ENCODE measurements around the gene MTHFD1L.
"Not testable (repeated sequence)": the region's sequence is repeated elsewhere in the genome, so short reads cannot be mapped to it uniquely, and the experiment has no call there.

MTHFD1L gene

GRCh38 chr6:151123641-151124040 is 258.1 kb downstream of the MTHFD1L start:
- DNase-seq (ENCODE audit: low read depth) = not testable (repeated sequence)

GRCh38 chr6:151125242-151125641 is 259.7 kb downstream of the MTHFD1L start:
- DNase-seq (ENCODE audit: low read depth) = not testable (repeated sequence)

- not testable (repeated sequence) for DNase-seq (ENCODE audit: low read depth)
Measured at GRCh38 chr6:151125651-151126416, 260.3 kb downstream of the MTHFD1L start.

GRCh38 chr6:151126417-151126724 is 260.9 kb downstream of the MTHFD1L start:
- DNase-seq (ENCODE audit: low read depth) = not testable (repeated sequence)

GRCh38 chr6:151127133-151127798 is 261.8 kb downstream of the MTHFD1L start:
- not testable (repeated sequence) for DNase-seq (ENCODE audit: low read depth)

- DNase-seq (ENCODE audit: low read depth) = no peak
Measured at GRCh38 chr6:151128763-151129370, 263.4 kb downstream of the MTHFD1L start.

GRCh38 chr6:151130329-151130728 is 264.8 kb downstream of the MTHFD1L start:
- no peak for DNase-seq (ENCODE audit: low read depth)

- DNase-seq (ENCODE audit: low read depth) = no peak
Measured at GRCh38 chr6:151131324-151132007, 266.0 kb downstream of the MTHFD1L start.

- no peak for DNase-seq (ENCODE audit: low read depth)
Measured at GRCh38 chr6:151136141-151136755, 270.7 kb downstream of the MTHFD1L start.

- no peak for DNase-seq (ENCODE audit: low read depth)
Measured at GRCh38 chr6:151137542-151137941, 272.0 kb downstream of the MTHFD1L start.

- DNase-seq (ENCODE audit: low read depth) = no peak
Measured at GRCh38 chr6:151139524-151139923, 274.0 kb downstream of the MTHFD1L start.

- DNase-seq (ENCODE audit: low read depth) = no peak
Measured at GRCh38 chr6:151140767-151141166, 275.3 kb downstream of the MTHFD1L start.

GRCh38 chr6:151141685-151142084 is 276.2 kb downstream of the MTHFD1L start:
- DNase-seq (ENCODE audit: low read depth) = peak; percentile 48

GRCh38 chr6:151142676-151143075 is 277.2 kb downstream of the MTHFD1L start:
- DNase-seq (ENCODE audit: low read depth) = no peak

- no peak for DNase-seq (ENCODE audit: low read depth)
Measured at GRCh38 chr6:151143337-151143736, 277.8 kb downstream of the MTHFD1L start.

GRCh38 chr6:151143806-151144205 is 278.3 kb downstream of the MTHFD1L start:
- DNase-seq (ENCODE audit: low read depth) = no peak

GRCh38 chr6:151147118-151147832 is 281.8 kb downstream of the MTHFD1L start:
- DNase-seq (ENCODE audit: low read depth) = no peak

- no peak for DNase-seq (ENCODE audit: low read depth)
Measured at GRCh38 chr6:151148111-151148510, 282.6 kb downstream of the MTHFD1L start.

- no peak for DNase-seq (ENCODE audit: low read depth)
Measured at GRCh38 chr6:151149793-151150192, 284.3 kb downstream of the MTHFD1L start.

All from non-pigmented ciliary epithelial cell (primary cell).